Activated naive CD4-positive, alpha-beta T cell (primary cell): ENCODE measurements around the gene FAM131C.

Experiments used
- DNase-seq, 4 experiments: peaks; one replicate each; lab custom pipeline; 2025; lab: John Stamatoyannopoulos, UW

Gene FAM131C

DNA sequence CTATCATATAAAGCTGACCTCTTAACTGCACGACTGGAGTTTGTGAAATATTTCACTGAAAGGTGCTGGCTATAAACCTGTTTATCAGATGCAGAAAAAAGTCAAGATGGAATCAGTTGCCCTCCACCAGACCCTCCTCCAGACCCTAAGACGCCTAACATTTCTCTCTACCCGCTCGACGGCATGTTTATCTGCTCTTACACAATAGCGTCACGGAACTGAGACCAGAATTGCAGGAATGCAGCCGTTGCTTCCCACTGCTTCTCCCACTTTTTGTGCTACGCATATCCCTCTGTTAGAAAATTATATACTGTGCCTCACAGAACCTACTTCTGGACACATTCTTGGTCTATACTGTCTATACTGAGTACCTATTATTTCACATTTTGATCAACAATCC, 28.2 kb upstream of the FAM131C start:
- DNase-seq: no peak

GRCh38 chr1:16099412-16099811, 26.0 kb upstream of the FAM131C start:
- no peak for DNase-seq

DNA sequence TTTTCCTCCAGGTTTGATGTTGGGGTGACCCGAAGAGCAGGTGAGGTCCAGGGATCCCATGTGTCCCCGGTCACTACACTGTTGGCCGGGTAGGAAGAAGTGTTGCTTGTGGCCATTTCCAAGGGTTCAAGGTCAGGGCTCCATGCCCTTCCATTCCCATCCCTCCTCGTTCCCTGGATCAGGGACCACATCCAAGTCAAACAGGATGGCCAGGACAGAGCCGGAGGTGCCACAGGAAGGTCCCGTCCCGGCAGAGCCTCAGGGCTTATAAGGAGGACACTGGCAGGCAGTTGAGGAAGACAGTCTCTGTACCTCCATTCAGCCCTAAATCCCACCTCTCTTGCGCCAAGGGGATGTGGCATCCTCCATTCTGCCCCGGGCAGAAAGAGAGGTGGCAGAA, 22.0 kb upstream of the FAM131C start:
- no peak for DNase-seq

GRCh38 chr1:16094453-16095158, 21.2 kb upstream of the FAM131C start:
- no peak for DNase-seq

GRCh38 chr1:16093611-16094010, 20.2 kb upstream of the FAM131C start:
- no peak for DNase-seq

- DNase-seq: no peak
Observed at GRCh38 chr1:16092923-16093511, 19.6 kb upstream of the FAM131C start.

- DNase-seq: no peak
Observed at GRCh38 chr1:16092097-16092922, 18.9 kb upstream of the FAM131C start.

GRCh38 chr1:16091296-16091695, 17.8 kb upstream of the FAM131C start:
- no peak for DNase-seq

GRCh38 chr1:16090076-16090826, 16.8 kb upstream of the FAM131C start:
- no peak for DNase-seq

- DNase-seq: no peak
Observed at GRCh38 chr1:16088996-16089395, 15.5 kb upstream of the FAM131C start.

DNA sequence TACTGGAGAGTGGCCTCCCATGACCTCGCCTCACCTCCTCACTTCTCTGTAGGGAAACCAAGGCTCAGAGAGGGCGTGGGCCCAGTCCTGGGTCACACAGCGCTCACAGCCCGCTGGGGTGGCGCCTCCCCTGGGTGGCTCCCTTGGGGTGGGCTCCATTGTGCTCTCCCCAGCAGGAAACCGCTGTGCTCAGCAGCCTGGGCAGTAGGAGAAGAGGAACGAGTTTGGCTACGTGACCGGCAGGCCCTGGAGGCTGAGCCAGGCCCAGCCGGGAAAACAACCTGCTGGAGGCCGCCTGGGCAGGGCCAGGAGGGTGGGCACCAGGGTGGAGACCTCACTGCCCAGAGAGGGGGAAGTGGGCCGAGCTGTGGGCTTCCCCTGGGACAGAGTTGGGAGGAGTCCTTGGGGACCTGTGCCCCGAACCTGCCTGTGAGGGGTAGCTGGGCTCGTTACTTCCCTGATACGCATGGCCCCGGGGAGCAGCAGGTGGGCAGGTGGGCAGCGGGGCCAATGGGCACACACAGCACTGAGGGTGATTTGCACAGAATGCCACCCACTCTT, 15.0 kb upstream of the FAM131C start:
- no peak for DNase-seq

DNA sequence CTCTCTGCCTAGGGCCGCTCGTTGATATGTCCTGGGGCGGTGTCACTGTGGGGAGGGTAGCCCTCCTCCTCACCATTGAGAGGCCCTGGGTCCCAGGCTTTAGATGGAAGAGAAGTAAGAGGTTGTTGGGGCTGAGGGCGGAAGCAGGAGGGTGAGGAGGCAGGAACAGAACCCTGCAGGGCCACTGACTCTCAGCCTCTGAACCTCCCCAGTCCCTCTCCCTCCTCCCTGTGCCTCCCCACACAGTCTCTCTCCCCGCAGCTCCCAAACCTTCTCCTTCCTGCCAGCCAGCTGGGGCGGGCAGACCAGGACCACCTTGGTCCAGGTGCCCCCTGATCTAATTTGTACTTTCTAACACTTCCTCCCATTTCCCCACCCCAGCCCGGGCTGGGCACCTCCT, 14.3 kb upstream of the FAM131C start:
- no peak for DNase-seq

DNA sequence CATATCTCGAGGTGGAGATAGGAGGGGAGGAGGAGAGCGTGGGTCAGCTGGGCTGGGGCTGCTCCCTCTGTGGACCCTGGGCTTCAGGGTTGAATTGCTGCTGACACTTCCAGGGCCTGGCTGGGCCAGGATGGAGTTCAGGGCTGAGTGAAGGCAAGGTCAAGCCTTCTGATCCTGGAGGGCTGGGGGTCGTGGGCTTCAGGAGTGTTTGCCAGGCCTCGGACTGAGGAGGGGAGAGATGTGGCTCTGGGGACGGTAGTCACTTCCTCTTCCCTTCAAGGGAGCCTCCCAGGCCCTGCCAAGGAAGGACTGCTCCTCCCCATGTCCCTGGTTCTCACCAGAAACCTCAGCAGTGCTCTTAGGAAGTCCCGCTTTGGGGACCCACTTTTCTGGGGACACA, 12.1 kb upstream of the FAM131C start:
- no peak for DNase-seq

GRCh38 chr1:16083486-16083885, 10.0 kb upstream of the FAM131C start:
- DNase-seq: no peak

DNA sequence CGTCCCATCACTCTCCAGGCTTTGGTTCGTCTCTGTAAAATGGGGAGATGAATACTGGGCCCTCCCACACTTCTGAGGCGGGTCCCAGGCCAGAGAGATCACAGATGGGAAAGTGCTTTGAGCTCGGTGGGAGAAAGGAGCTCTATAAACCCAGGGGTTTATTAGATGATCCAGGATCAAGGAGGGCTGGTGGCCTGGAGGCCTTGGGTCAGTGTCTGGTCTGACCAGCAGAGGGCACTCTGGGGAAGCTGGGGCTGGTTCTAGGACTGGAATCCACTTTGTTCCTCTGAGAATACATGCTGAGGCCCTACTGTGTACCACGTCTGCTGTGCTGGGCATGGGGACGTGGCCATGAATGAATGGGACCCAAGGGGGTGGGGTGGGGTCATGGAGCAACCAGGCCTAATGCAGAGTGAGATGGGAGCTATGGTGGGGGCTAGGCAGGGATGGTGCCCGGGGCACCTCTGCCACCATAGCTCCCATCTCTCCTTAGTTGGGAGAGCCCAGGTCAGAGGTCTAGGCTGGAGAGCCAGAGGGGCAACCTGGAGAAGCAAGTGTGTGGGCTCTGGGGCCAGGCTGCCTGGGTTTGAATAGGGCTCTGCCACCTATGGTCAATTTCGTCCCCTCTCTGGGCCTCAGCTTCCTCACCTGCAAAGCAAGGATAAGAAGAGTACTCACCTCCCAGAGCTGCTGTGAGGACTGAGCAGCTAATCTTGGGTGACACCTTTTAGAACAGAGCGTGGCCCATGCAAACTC, 9.0 kb upstream of the FAM131C start:
- DNase-seq: peak; percentile 11 to 45 (median 26)

DNA sequence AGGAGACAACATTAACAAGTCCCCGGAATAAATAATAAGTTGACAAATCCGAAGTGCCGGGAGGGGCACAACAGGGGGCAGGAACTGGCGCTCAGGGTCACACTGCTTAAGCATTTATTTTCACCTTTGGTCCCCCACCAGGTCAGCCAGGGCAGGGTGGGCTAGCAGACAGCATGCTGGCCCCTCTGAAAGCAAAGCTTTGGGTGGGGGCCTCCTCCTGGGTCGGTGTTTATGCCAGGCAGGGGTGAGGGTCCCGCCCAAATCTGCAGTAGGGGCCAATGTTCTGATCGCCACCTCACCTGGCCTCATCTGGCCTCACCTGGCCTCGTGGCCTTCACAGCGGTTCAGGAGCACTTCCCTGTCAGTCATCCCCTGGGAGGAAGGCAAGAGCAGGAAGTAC, 8.2 kb upstream of the FAM131C start:
- no peak for DNase-seq

- DNase-seq: no peak
Observed at GRCh38 chr1:16080422-16081150, 7.1 kb upstream of the FAM131C start.

DNA sequence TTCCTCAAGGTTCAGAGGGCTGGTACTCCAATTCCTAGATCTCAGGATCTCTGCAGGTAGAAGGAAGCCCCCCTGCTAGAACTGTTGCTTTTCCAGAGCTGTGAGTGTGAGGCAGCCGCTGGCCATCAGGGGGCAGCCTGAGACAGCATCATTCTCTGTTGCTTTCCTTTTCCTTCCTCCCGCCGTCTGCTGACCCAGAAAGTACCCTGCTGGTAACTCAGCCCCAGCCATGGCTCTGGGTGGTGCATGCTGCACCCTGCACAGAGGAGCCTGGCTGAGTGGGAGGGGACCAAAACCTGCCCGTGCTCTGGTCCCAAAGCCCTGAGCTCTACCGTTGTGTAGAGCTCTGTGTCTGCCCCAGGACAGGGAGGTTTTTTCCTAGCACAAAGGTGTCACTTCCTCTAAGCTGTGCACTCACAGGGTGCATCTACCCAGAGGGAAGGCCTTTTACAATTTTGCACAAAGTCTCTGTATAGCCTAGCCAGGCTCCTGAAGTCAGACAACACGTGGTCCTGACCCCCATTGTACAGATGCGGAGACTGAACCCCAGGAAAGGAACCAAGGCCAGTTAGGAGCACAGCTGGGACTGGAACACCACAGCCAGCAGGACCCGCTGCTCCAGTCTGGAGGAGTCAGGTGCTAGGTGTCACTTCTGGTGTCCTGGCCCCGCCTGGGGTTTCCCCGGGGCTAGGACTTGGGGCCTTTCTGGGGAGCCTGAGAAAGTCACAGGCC, 5.6 kb upstream of the FAM131C start:
- peak; percentile 19 to 67 (median 36) for DNase-seq

DNA sequence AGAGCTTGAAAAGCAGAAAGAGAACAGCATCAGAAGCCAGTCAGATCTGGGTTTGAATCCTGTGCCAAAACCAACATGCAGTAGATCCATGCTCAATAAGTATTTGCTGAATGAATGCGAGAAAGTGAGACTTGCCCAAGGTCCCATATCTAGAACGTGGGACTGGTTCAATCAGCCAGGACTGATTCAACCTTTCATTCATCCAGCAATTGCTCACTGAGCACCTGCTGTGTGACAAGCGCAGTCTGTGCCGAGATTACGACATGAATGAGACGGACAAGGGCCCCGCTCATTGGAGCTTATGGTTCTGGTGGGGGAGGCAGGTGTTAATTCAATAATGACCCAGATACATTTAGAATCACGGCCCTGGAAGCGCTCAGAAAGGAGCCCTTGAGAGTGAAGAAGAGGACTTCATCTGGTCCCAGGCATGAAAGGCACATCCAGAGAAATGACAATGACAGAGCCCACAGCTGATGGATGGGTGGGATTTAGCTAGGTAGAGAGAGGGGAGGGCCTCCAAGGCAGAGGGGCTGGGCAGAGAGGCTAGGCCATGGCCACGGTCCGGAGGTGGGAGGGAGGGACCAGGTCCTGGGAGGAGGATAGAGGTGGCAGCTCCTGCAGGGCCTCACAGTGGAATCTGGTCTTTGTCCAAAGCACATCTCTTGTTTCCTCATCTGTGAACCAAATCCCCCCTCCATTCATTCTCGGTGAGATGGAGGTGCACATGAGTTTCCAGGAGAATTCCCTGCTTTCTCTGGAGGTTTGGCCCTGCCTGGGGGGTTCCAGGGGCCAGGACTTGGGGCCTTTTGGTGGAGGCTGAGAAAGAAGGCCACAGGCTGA, 4.2 kb upstream of the FAM131C start:
- DNase-seq: no peak
